ENCODE data around the gene VWA3B. TPM values are rescaled to one million over a fixed set of nuclear protein-coding genes. Genes with fewer than 3 reads are reported as not detected.

The VWA3B gene
- total RNA-seq, 6 experiments from 2014 or later: 0.09 to 0.24 (median 0.13) TPM; not detected in 2

DNA sequence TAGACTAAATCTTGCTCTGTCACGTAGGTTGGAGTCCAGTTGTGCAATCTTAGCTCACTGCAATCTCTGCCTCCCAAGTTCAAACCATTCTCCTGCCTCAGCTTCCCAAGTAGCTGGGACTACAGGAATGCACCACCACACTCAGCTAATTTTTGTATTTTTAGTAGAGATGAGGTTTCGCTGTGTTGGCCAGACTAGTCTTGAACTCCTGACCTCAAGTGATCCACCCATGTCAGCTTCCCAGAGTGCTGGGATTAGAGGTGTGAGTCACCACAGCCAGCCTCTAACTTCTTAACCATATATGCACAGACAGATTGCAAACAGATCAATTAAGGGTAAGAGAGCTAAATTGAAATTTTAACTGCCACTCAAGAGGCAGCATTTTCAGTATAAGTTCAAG lies 237.2 kb downstream of the VWA3B start:
- no peak overlapping the region for H3K4me3 ChIP-seq
- ATAC-seq (no peak), DNase-seq (no peak)
- H3K36me3 ChIP-seq: no peaks in the 10 kb centered on the region
- H3K27ac ChIP-seq: no peak overlapping the region
- no peaks in the 10 kb centered on the region for H3K27me3 ChIP-seq
- 54% methylated on average over 2 of the region's 2 CpGs for WGBS (ENCODE audit: insufficient coverage, low coverage, low lambda C conversion rate, missing lambda C conversion rate)
- no peaks in the 10 kb centered on the region for H3K4me1 ChIP-seq
- H3K9me3 ChIP-seq: no peaks in the 10 kb centered on the region
- intact Hi-C loops (cut with DNase I): no loop called here
- TF ChIP-seq CTCF (IDR thresholded peaks at IDR 0.05) (no peak), POLR2A (IDR thresholded peaks at IDR 0.05) (no peak)

- no peak overlapping the region for H3K4me3 ChIP-seq
- H3K27me3 ChIP-seq: no peaks in the 10 kb centered on the region
- no peaks in the 10 kb centered on the region for H3K9me3 ChIP-seq
- TF ChIP-seq CTCF (IDR thresholded peaks at IDR 0.05) (no peak), POLR2A (IDR thresholded peaks at IDR 0.05) (no peak)
- intact Hi-C loops (cut with DNase I): no loop called here
- H3K36me3 ChIP-seq: no peaks in the 10 kb centered on the region
- WGBS (ENCODE audit: insufficient coverage, low coverage, low lambda C conversion rate, missing lambda C conversion rate): 91% methylated on average over 4 of the region's 4 CpGs
- ATAC-seq (no peak), DNase-seq (no peak)
- no peaks in the 10 kb centered on the region for H3K4me1 ChIP-seq
- H3K27ac ChIP-seq: no peak overlapping the region
Measured at GRCh38 chr2:98327776-98328175, 240.8 kb downstream of the VWA3B start.

DNA sequence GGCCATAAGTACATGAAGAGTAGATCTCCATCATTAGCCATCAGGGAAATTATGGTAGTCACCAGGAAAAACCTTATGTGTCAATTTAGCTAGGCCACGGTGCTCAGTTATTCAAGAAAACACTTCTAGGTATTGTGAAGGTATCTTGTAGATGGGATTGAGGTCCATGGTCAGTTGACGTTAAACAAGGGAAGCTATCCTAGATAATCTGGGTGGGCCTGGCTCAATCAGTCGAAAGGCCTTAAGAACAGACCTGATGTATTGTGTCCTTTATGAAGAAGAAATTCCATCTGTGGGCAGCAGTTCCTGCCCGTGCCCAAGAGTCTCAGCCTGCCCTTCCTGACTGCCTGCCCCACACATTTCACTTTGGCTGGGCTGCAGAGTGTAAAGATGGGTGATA lies 242.6 kb downstream of the VWA3B start:
- no peak for ATAC-seq
- Histone ChIP-seq H3K36me3 (no peaks in the 10 kb centered on the region), H3K27ac (no peak overlapping the region), H3K9me3 (no peaks in the 10 kb centered on the region), H3K27me3 (no peaks in the 10 kb centered on the region), H3K4me1 (no peaks in the 10 kb centered on the region), H3K4me3 (no peak overlapping the region)
- intact Hi-C loops (cut with DNase I): no loop called here
- TF ChIP-seq CTCF (IDR thresholded peaks at IDR 0.05) (no peak), POLR2A (IDR thresholded peaks at IDR 0.05) (no peak)
- DNase-seq: no peak
- WGBS (ENCODE audit: insufficient coverage, low coverage, low lambda C conversion rate, missing lambda C conversion rate): 81% methylated on average over 4 of the region's 4 CpGs

GRCh38 chr2:98332989-98333388 lies 246.0 kb downstream of the VWA3B start:
- Histone ChIP-seq H3K27ac (no peak overlapping the region), H3K27me3 (no peaks in the 10 kb centered on the region), H3K4me1 (no peaks in the 10 kb centered on the region), H3K36me3 (no peaks in the 10 kb centered on the region), H3K4me3 (no peak overlapping the region), H3K9me3 (peaks cover 0 to under 1% (median 0%) of the 10 kb centered on the region in 4 donors)
- TF ChIP-seq CTCF (IDR thresholded peaks at IDR 0.05): no peak
- no peak for TF ChIP-seq POLR2A (IDR thresholded peaks at IDR 0.05)
- no peak for DNase-seq
- 87% methylated on average over 5 of the region's 5 CpGs for WGBS (ENCODE audit: insufficient coverage, low coverage, low lambda C conversion rate, missing lambda C conversion rate)
- no peak for ATAC-seq
- intact Hi-C loops (cut with DNase I): no loop called here

GRCh38 chr2:98333922-98334321 lies 247.0 kb downstream of the VWA3B start:
- intact Hi-C loops (cut with DNase I): no loop called here
- no peak for ATAC-seq
- H3K4me1 ChIP-seq: no peaks in the 10 kb centered on the region
- WGBS (ENCODE audit: insufficient coverage, low coverage, low lambda C conversion rate, missing lambda C conversion rate): 37% methylated on average over 2 of the region's 2 CpGs
- DNase-seq: no peak
- TF ChIP-seq POLR2A (IDR thresholded peaks at IDR 0.05): no peak
- no peak for TF ChIP-seq CTCF (IDR thresholded peaks at IDR 0.05)
- H3K4me3 ChIP-seq: no peak overlapping the region
- peaks cover 0 to 3% (median 0%) of the 10 kb centered on the region in 4 donors for H3K9me3 ChIP-seq
- H3K36me3 ChIP-seq: no peaks in the 10 kb centered on the region
- H3K27me3 ChIP-seq: no peaks in the 10 kb centered on the region
- no peak overlapping the region for H3K27ac ChIP-seq
